GM18508 (cell line): ENCODE measurements around the gene VSTM4.

Experiments used
- ATAC-seq: cut with Tn5 transposase; IDR thresholded peaks from one replicate; pipeline ENCODE4 v1.9.1; 2021; ENCODE audit warnings: moderate number of reproducible peaks; ENCODE audit not compliant: insufficient read depth, unreplicated experiment

The VSTM4 gene

GRCh38 chr10:48983648-48984351 lies 131.5 kb downstream of the VSTM4 start:
- no peak for ATAC-seq

- ATAC-seq: no peak
Observed at GRCh38 chr10:48982584-48982983, 132.7 kb downstream of the VSTM4 start.

- ATAC-seq: no peak
Observed at GRCh38 chr10:48981310-48981907, 133.9 kb downstream of the VSTM4 start.

GRCh38 chr10:48978318-48978717 lies 137.0 kb downstream of the VSTM4 start:
- ATAC-seq: no peak

GRCh38 chr10:48976196-48976595 lies 139.1 kb downstream of the VSTM4 start:
- ATAC-seq: no peak

GRCh38 chr10:48974510-48975156 lies 140.7 kb downstream of the VSTM4 start:
- no peak for ATAC-seq

GRCh38 chr10:48973065-48973464 lies 142.3 kb downstream of the VSTM4 start:
- ATAC-seq: no peak

GRCh38 chr10:48970654-48971053 lies 144.7 kb downstream of the VSTM4 start:
- no peak for ATAC-seq

- no peak for ATAC-seq
Observed at GRCh38 chr10:48970046-48970445, 145.3 kb downstream of the VSTM4 start.

- ATAC-seq: no peak
Observed at GRCh38 chr10:48968036-48968435, 147.3 kb downstream of the VSTM4 start.

GRCh38 chr10:48965460-48965859 lies 149.9 kb downstream of the VSTM4 start:
- no peak for ATAC-seq
